Thyroid gland (tissue), 4 donors: ENCODE results near the gene SCG2.

ENCODE experiments used
- POLR2A ChIP-seq, 2 donors: fragments of 450-650 bp; IDR thresholded peaks; one replicate each; pipeline ENCODE4 v1.6.1; 2017; ENCODE audit warnings: antibody characterized with exemption in 2 of 2, mild to moderate bottlenecking in 2 of 2, moderate library complexity in 1 of 2
- TF ChIP-seq, protein P1 (sequence below), 6 experiments: fragments of 200-600 bp in 3 of 6; fragments of 450-650 bp in 3 of 6; sonication (generic) in 3 of 6; IDR thresholded peaks; one replicate each; pipeline ENCODE4 v1.5.1; 2016 to 2019; ENCODE audit warnings: antibody characterized with exemption in 6 of 6, mild to moderate bottlenecking in 2 of 6, inconsistent platforms in 1 of 6, moderate library complexity in 1 of 6

DNA sequence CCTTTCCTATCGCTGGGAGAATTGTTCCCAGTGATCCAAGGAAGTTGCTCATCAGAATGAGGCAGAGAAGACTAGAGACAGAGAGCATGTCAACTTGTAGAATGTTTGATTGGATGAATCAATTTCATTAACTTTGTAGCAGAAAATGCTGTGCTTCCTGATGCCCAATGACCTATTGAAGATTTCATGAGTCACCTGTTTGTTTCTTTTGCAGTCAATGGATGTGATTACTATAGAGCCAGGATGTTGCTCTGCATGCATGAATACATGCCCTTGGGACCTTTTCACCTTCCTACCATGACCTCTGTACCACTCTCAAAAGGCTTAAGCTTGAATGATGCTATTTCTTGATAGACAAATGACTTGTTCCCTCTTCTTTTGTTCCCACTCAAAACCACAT, 23.3 kb downstream of the SCG2 start:
- TF ChIP-seq POLR2A (IDR thresholded peaks at IDR 0.05), result no peak
- TF ChIP-seq, protein P1, sequence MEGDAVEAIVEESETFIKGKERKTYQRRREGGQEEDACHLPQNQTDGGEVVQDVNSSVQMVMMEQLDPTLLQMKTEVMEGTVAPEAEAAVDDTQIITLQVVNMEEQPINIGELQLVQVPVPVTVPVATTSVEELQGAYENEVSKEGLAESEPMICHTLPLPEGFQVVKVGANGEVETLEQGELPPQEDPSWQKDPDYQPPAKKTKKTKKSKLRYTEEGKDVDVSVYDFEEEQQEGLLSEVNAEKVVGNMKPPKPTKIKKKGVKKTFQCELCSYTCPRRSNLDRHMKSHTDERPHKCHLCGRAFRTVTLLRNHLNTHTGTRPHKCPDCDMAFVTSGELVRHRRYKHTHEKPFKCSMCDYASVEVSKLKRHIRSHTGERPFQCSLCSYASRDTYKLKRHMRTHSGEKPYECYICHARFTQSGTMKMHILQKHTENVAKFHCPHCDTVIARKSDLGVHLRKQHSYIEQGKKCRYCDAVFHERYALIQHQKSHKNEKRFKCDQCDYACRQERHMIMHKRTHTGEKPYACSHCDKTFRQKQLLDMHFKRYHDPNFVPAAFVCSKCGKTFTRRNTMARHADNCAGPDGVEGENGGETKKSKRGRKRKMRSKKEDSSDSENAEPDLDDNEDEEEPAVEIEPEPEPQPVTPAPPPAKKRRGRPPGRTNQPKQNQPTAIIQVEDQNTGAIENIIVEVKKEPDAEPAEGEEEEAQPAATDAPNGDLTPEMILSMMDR (IDR thresholded peaks at IDR 0.05), result no peak
